Endothelial cell of umbilical vein (primary cell): Measurements from ENCODE around the gene TBCD. TPM values are rescaled to one million over a fixed set of nuclear protein-coding genes. Genes with fewer than 3 reads are reported as not detected.

ENCODE experiments used
- BruUV-seq: library from RNA; stranded (reverse); fragments of 400-500 nt; replicated peaks from 2 replicates; lab custom pipeline; 2021; lab: Mats Ljungman, UMichigan
- CTCF ChIA-PET: fragments of 300-600, 350-600 bp; sonication (Branson Sonifier 250); formaldehyde crosslinking; loops from one replicate; lab custom pipeline; 2021; ENCODE audit warnings: antibody characterized with exemption, inconsistent platforms; lab: Charles Lee
- POLR2A ChIA-PET: fragments of 300-600, 350-600 bp; sonication (Branson Sonifier 250); formaldehyde crosslinking; loops from one replicate; lab custom pipeline; 2021; ENCODE audit warnings: antibody characterized with exemption, inconsistent platforms; lab: Charles Lee
- DNase-seq: peaks from one replicate; pipeline ENCODE4 v3.0.0-alpha.2; 2011; ENCODE audit warnings: low read depth, low spot score
- FAIRE-seq: peaks from 2 replicates; lab custom pipeline; 2011; peaks lifted over from hg19 to GRCh38; lab: Jason Lieb, UNC
- H2AFZ ChIP-seq: 2 replicates; pipeline ENCODE4 v1.6.0; 2012; ENCODE audit warnings: low read depth, low read length, control low read depth, inconsistent platforms
- H3K27ac ChIP-seq: 2 replicates; pipeline ENCODE4 v1.5.1; 2011; ENCODE audit warnings: low read depth, mild to moderate bottlenecking, control low read depth, low read length, moderate library complexity; ENCODE audit not compliant: insufficient read depth
- H3K27me3 ChIP-seq, 2 experiments: 2 replicates each; pipeline versions ENCODE4 v1.6.0 to v1.6.1; 2011; ENCODE audit warnings: low read length in 2 of 2, mixed read lengths in 1 of 2; ENCODE audit not compliant: control insufficient read depth in 2 of 2, insufficient read depth in 2 of 2
- H3K36me3 ChIP-seq, 2 experiments: 2 replicates in 1 of 2; 3 replicates in 1 of 2; pipeline ENCODE4 v1.5.1; 2011; ENCODE audit warnings: low read length in 2 of 2, mild to moderate bottlenecking in 1 of 2, moderate library complexity in 1 of 2; ENCODE audit not compliant: control insufficient read depth in 2 of 2, insufficient read depth in 2 of 2; ENCODE audit errors: extremely low read depth in 1 of 2
- H3K4me1 ChIP-seq: 3 replicates; pipeline ENCODE4 v1.5.1; 2011; ENCODE audit warnings: mild to moderate bottlenecking, low read length; ENCODE audit not compliant: control insufficient read depth, insufficient read depth; ENCODE audit errors: extremely low read depth
- H3K4me2 ChIP-seq: 2 replicates; pipeline ENCODE4 v1.6.1; 2011; ENCODE audit warnings: low read length, control low read depth, mixed read lengths; ENCODE audit not compliant: insufficient read depth
- H3K4me3 ChIP-seq, 3 experiments: fragments of 200-600 bp in 1 of 3; sonication (generic), shearing (Covaris generic) in 1 of 3; replicated peaks in 1 of 3; 2 replicates each; pipeline ENCODE4 v1.5.1; 2011 to 2016; ENCODE audit warnings: control low read depth in 3 of 3, low read length in 3 of 3, mild to moderate bottlenecking in 2 of 3, inconsistent platforms in 1 of 3, low read depth in 1 of 3, moderate library complexity in 1 of 3; ENCODE audit not compliant: insufficient read depth in 1 of 3
- H3K79me2 ChIP-seq: 2 replicates; pipeline ENCODE4 v1.6.0; 2012; ENCODE audit warnings: low read length, inconsistent platforms; ENCODE audit not compliant: control insufficient read depth, insufficient read depth
- H3K9ac ChIP-seq: replicated peaks from 2 replicates; pipeline ENCODE3; 2011; ENCODE audit warnings: low read length, control low read depth; ENCODE audit not compliant: insufficient read depth; ENCODE audit errors: extremely low read depth
- H3K9me1 ChIP-seq: replicated peaks from 3 replicates; pipeline ENCODE4 v1.6.0; 2011; ENCODE audit warnings: mild to moderate bottlenecking, low read length; ENCODE audit not compliant: control insufficient read depth, insufficient read depth; ENCODE audit errors: extremely low read depth
- H3K9me3 ChIP-seq: replicated peaks from 2 replicates; pipeline ENCODE4 v1.5.1; 2012; ENCODE audit warnings: low read length, inconsistent platforms; ENCODE audit not compliant: control insufficient read depth, insufficient read depth
- H4K20me1 ChIP-seq: replicated peaks from 2 replicates; pipeline ENCODE3; 2011; ENCODE audit warnings: mild to moderate bottlenecking, low read length; ENCODE audit not compliant: control insufficient read depth, insufficient read depth; ENCODE audit errors: extremely low read depth
- CTCF ChIP-seq, 2 donors: IDR thresholded peaks; 1 replicate in 1 of 2; 2 replicates in 1 of 2; pipeline ENCODE4 v1.5.1; 2011; ENCODE audit warnings: low read length in 2 of 2, mild to moderate bottlenecking in 2 of 2, moderate library complexity in 2 of 2, control low read depth in 1 of 2, inconsistent platforms in 1 of 2, low read depth in 1 of 2; ENCODE audit not compliant: insufficient read depth in 1 of 2; ENCODE audit errors: extremely low read depth in 1 of 2
- GATA2 ChIP-seq: IDR thresholded peaks from 2 replicates; pipeline ENCODE4 v1.7.0; 2011; ENCODE audit warnings: low read depth, mild to moderate bottlenecking, moderate library complexity, mixed read lengths, low read length; ENCODE audit not compliant: insufficient read length, insufficient read depth
- MYC ChIP-seq: IDR thresholded peaks from one replicate; pipeline ENCODE4 v1.6.1; 2011; ENCODE audit warnings: mild to moderate bottlenecking, low read depth, low read length
- dilution Hi-C: fragments of 300-500 bp; cut with MboI; formaldehyde crosslinking; loops from one replicate; pipeline ENCODE4 v1.15.0; 2019; ENCODE audit warnings: low sequenced_read_pairs; ENCODE audit not compliant: extremely low pct_ligation_motif_present
- intact Hi-C: fragments of 100-400 bp; cut with micrococcal nuclease; formaldehyde crosslinking; loops from one replicate; pipeline ENCODE4 v1.10.0; 2022
- polyA plus RNA-seq, 4 experiments: library from polyadenylated mRNA; depleted of rRNA in 3 of 4; stranded (reverse) in 3 of 4; unstranded in 1 of 4; fragments of >200 nt; gene quantifications; 2 replicates each; pipeline versions ENCODE4 v1.2.1 to v1.2.3, GENCODE V29; 2011 to 2012; ENCODE audit warnings: missing spikeins in 1 of 4
- total RNA-seq: library from RNA; stranded (reverse); gene quantifications from 2 replicates; pipeline ENCODE4 v1.2.3, GENCODE V29; 2021

Gene TBCD
- total and polyA plus RNA-seq, 2 donors (not counting 3 experiments of a cell fraction or from before 2014, with no cell fraction given) = 121 to 145 TPM

DNA sequence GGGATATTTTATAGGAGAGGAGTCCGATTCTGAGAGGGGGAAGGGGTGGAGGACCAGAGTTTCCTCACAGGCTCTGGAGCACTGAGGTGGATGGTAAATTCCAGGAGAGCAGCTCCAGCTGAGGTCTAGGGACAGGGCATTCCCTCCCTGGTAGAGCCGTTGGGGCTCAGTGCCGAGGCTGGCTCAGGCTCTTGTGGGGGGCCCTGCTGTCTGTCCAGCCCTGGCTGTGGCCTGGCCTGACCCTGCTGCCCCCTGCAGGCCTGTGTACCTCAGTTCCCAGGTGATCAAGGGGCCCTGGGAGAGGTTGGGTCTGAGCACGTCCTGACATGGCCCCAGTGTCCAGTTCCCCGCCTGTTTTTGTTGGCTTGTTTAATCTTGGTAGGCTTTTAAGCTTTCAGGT, 71.1 kb downstream of the TBCD start:
- no TSS peak for BruUV-seq
- H3K9me3 ChIP-seq = no peaks in the 10 kb centered on the region
- POLR2A ChIA-PET = no interaction called here

More for the DNA sequence above, 71.1 kb downstream of the TBCD start:
- Histone ChIP-seq H3K4me1 (no peaks in the 10 kb centered on the region), H3K27ac (no peak overlapping the region), H3K36me3 (peaks cover 0 to 2% of the 10 kb centered on the region in 2 experiments), H3K79me2 (no peaks in the 10 kb centered on the region), H2AFZ (no peak overlapping the region), H3K9ac (no peak overlapping the region), H3K27me3 (no peaks in the 10 kb centered on the region), H4K20me1 (no peaks in the 10 kb centered on the region), H3K4me3 (no peak overlapping the region), H3K9me1 (no peaks in the 10 kb centered on the region), H3K4me2 (no peak overlapping the region)
- dilution Hi-C loops = no loop called here
- intact Hi-C loops = no loop called here
- TF ChIP-seq GATA2 (no peak), CTCF (IDR thresholded peaks at IDR 0.05; ENCODE audit: extremely low read depth in 1 of 2, insufficient read depth in 1 of 2, low read depth in 1 of 2, low read length in 2 of 2) (peak; percentile 17 to 22), MYC (no peak)
- no peak for FAIRE-seq
- no peak for DNase-seq
- CTCF ChIA-PET = interaction anchor here (0.7 kb wide), 1 partner anchor 41 kb away, joined by 3 read pairs; no protein-coding TSS in a partner anchor
